Psoas muscle (tissue), 8 donors: ENCODE measurements around the gene KIRREL3. TPM values are rescaled to one million over a fixed set of nuclear protein-coding genes. Genes with fewer than 3 reads are reported as not detected.

ENCODE experiments used
- ATAC-seq, 4 donors: fragments of 200-7000 bp; cut with Tn5 transposase; one replicate each; pipeline ENCODE4 v1.9.1; 2020; ENCODE audit warnings: moderate library complexity in 3 of 4, mild to moderate bottlenecking in 2 of 4
- DNase-seq, 2 donors: peaks; one replicate each; pipeline ENCODE4 v3.0.0-alpha.2; 2020
- H3K27ac ChIP-seq: fragments of 200-600 bp; one replicate; pipeline ENCODE4 v1.8.0; 2022
- H3K27me3 ChIP-seq, 3 donors: fragments of 200-600 bp in 1 of 3; one replicate each; pipeline versions ENCODE4 v1.6.1 to v1.8.0; 2013 to 2022; ENCODE audit warnings: low read length in 2 of 3, mild to moderate bottlenecking in 2 of 3, moderate library complexity in 1 of 3; ENCODE audit not compliant: insufficient read depth in 3 of 3
- H3K36me3 ChIP-seq, 2 donors: fragments of 200-600 bp in 1 of 2; one replicate each; pipeline versions ENCODE4 v1.6.1 to v1.8.0; 2013 to 2022; ENCODE audit warnings: low read depth in 1 of 2, mild to moderate bottlenecking in 1 of 2, moderate library complexity in 1 of 2; ENCODE audit not compliant: insufficient read depth in 1 of 2
- H3K4me1 ChIP-seq: fragments of 200-600 bp; one replicate; pipeline ENCODE4 v1.8.0; 2022
- H3K4me3 ChIP-seq: fragments of 200-600 bp; one replicate; pipeline ENCODE4 v1.8.0; 2022; ENCODE audit warnings: mild to moderate bottlenecking
- H3K9me3 ChIP-seq: fragments of 200-600 bp; one replicate; pipeline ENCODE4 v1.8.0; 2022
- CTCF ChIP-seq: fragments of 200-600 bp; IDR thresholded peaks from one replicate; pipeline ENCODE4 v1.8.0; 2022; ENCODE audit warnings: antibody characterized with exemption
- WGBS, 3 donors: extraction: QIAGEN DNeasy Blood & Tissue Kit; methylation state at CpG; one replicate each; pipeline versions ENCODE4 v1.1.6 to v1.1.7; 2013; 5-methylcytosine and 5-hydroxymethylcytosine counted together
- intact Hi-C, 2 donors: fragments of 100-400 bp; cut with DNase I; formaldehyde crosslinking; loops; one replicate each; pipeline versions ENCODE4 v1.11.0 to v1.14.2; 2022
- polyA plus RNA-seq, 3 donors: library from polyadenylated mRNA; stranded (reverse); fragments of 200-250 nt; gene quantifications; one replicate each; pipeline ENCODE4 v1.2.3, GENCODE V29; 2013
- total RNA-seq, 4 donors: library from RNA; stranded (reverse); fragmentation: NEBNext Ultra II Directional in 2 of 4; extraction: Animal tissue kit (Norgen Biotek cat#: 25700) in 2 of 4; gene quantifications; one replicate each; pipeline versions ENCODE4 v1.2.1 to v1.2.4, GENCODE V29; 2021 to 2023
- donor health status: healthy with polysubstance abuse.
- donor health status: DM: no; HTN: no; CAD: no; lungs with moderate emphysema.
- donor health status: Bipolar disorder and iron deficiency.
- donor health status: healthy.
- donor health status: DM: yes; HTN: yes; CAD: no.
- donor health status: DM: no; HTN: no; CAD: no.
- donor health status: DM: no; HTN: no; CAD: no.
- donor health status: DM: yes; HTN: yes; CAD: no.

Gene KIRREL3
- total and polyA plus RNA-seq, 7 donors = 0.04 TPM; not detected in 6

GRCh38 chr11:126738295-126739031 lies 262.1 kb downstream of the KIRREL3 start:
- 73 to 81% (median 76%) methylated on average over 9 of the region's 9 CpGs for WGBS, 3 donors
- no peak overlapping the region for H3K4me3 ChIP-seq
- ATAC-seq (no peak), DNase-seq (no peak)
- no peaks in the 10 kb centered on the region for H3K4me1 ChIP-seq
- no peaks in the 10 kb centered on the region for H3K36me3 ChIP-seq
- intact Hi-C loops = no loop called here
- H3K27ac ChIP-seq = no peak overlapping the region
- no peak for TF ChIP-seq CTCF
- peaks cover 0 to 1% (median 0%) of the 10 kb centered on the region in 3 donors for H3K27me3 ChIP-seq
- no peaks in the 10 kb centered on the region for H3K9me3 ChIP-seq

GRCh38 chr11:126736682-126737572 lies 263.6 kb downstream of the KIRREL3 start:
- Histone ChIP-seq H3K27ac (no peak overlapping the region), H3K4me3 (no peak overlapping the region), H3K27me3 (peaks cover 0 to 1% (median 0%) of the 10 kb centered on the region in 3 donors), H3K36me3 (no peaks in the 10 kb centered on the region), H3K9me3 (no peaks in the 10 kb centered on the region), H3K4me1 (no peaks in the 10 kb centered on the region)
- intact Hi-C loops = no loop called here
- 65 to 78% (median 72%) methylated on average over 11 to 12 of the region's 12 CpGs for WGBS, 3 donors
- TF ChIP-seq CTCF = no peak
- DNase-seq (no peak), ATAC-seq (no peak)

GRCh38 chr11:126734752-126735151 lies 265.8 kb downstream of the KIRREL3 start:
- Histone ChIP-seq H3K4me3 (no peak overlapping the region), H3K4me1 (no peaks in the 10 kb centered on the region), H3K27me3 (peaks cover 0 to 4% (median 1%) of the 10 kb centered on the region in 3 donors), H3K27ac (no peak overlapping the region), H3K9me3 (no peaks in the 10 kb centered on the region), H3K36me3 (no peaks in the 10 kb centered on the region)
- TF ChIP-seq CTCF = no peak
- intact Hi-C loops = no loop called here
- WGBS, 3 donors = 38 to 46% (median 45%) methylated on average over 7 of the region's 7 CpGs
- no peak for DNase-seq
- ATAC-seq = no peak

- H3K4me1 ChIP-seq = no peaks in the 10 kb centered on the region
- H3K27me3 ChIP-seq = peaks cover 0 to 4% (median 3%) of the 10 kb centered on the region in 3 donors
- DNase-seq = no peak
- no peaks in the 10 kb centered on the region for H3K36me3 ChIP-seq
- no peak overlapping the region for H3K4me3 ChIP-seq
- no peak overlapping the region for H3K27ac ChIP-seq
- no peak for ATAC-seq
- intact Hi-C loops = no loop called here
- WGBS, 3 donors = 42 to 53% (median 52%) methylated on average over 2 of the region's 2 CpGs
- no peak for TF ChIP-seq CTCF
- H3K9me3 ChIP-seq = no peaks in the 10 kb centered on the region
Observed at GRCh38 chr11:126733685-126734084, 266.9 kb downstream of the KIRREL3 start.
